Omental fat pad (tissue), 4 donors: ENCODE data around the gene CELF2. TPM values are rescaled to one million over a fixed set of nuclear protein-coding genes. Genes with fewer than 3 reads are reported as not detected.

Experiments
- ATAC-seq: fragments of 150-250 bp; one replicate; pipeline ENCODE4 v1.9.1; 2016; ENCODE audit warnings: mild to moderate bottlenecking, moderate library complexity; ENCODE audit not compliant: low FRiP score
- DNase-seq: peaks from one replicate; pipeline ENCODE4 v3.0.0-alpha.2; 2019; ENCODE audit warnings: low spot score
- total RNA-seq, 4 donors: library from RNA; depleted of rRNA; stranded (reverse); fragments of >200 nt; gene quantifications; one replicate each; pipeline ENCODE4 v1.1.0, GENCODE V29; 2016
- TF ChIP-seq, protein P1 (sequence below), 3 donors: fragments of 450-650 bp; IDR thresholded peaks; one replicate each; pipeline ENCODE4 v1.5.1; 2016 to 2017; ENCODE audit warnings: antibody characterized with exemption in 3 of 3, mild to moderate bottlenecking in 3 of 3, moderate library complexity in 2 of 3

Gene CELF2
- total RNA-seq, 4 donors from 2014 or later: 81.7 to 116 (median 104) TPM

DNA sequence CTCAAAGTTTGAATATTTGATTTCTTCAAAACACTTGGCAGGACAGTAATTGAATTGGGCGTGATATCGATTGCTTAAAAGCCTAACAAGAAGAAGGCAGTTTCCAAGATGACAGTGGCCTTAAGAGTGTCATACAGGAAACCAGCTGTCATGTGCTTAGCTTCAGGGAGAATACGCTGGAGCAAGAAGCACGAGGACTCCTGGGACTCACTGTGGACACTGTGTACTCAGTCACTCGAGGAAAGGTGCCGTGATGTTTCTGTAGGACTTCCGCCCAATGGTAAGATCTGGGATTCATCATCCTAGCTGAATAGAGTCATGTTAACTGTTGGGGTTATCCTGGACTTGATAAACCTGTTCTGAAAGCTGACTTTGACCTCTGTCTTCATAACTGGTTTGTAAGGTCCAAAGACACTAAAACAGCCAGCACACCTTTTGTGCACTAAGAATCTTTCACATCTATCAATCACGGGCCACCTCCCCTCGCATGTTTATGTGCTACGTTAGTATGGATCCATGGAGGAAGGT lies 113.5 kb downstream of the CELF2 start:
- ATAC-seq (no peak), DNase-seq (no peak)
- TF ChIP-seq, protein P1, sequence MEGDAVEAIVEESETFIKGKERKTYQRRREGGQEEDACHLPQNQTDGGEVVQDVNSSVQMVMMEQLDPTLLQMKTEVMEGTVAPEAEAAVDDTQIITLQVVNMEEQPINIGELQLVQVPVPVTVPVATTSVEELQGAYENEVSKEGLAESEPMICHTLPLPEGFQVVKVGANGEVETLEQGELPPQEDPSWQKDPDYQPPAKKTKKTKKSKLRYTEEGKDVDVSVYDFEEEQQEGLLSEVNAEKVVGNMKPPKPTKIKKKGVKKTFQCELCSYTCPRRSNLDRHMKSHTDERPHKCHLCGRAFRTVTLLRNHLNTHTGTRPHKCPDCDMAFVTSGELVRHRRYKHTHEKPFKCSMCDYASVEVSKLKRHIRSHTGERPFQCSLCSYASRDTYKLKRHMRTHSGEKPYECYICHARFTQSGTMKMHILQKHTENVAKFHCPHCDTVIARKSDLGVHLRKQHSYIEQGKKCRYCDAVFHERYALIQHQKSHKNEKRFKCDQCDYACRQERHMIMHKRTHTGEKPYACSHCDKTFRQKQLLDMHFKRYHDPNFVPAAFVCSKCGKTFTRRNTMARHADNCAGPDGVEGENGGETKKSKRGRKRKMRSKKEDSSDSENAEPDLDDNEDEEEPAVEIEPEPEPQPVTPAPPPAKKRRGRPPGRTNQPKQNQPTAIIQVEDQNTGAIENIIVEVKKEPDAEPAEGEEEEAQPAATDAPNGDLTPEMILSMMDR (IDR thresholded peaks at IDR 0.05): no peak

DNA sequence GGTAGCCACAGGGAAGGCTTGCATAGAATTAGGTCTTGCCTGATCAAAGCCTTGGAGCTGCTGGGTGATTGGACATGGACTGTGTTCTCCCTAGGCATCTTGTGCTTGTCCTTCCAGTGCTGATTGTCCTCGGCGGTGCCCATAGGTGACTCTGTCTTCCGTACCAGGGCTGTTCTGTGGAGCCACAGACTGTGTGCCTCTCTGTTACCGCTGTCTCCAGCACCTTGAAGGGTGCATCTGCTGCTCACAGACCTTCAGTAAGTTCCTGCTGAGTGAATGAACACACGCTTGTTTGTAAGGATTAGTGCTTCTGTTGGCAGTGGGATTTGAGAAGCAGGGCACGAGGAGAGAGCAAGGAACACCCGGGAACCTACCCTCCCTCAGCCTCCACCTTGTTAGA lies 116.7 kb downstream of the CELF2 start:
- TF ChIP-seq, protein P1 (IDR thresholded peaks at IDR 0.05): no peak
- no peak for ATAC-seq
- no peak for DNase-seq

DNA sequence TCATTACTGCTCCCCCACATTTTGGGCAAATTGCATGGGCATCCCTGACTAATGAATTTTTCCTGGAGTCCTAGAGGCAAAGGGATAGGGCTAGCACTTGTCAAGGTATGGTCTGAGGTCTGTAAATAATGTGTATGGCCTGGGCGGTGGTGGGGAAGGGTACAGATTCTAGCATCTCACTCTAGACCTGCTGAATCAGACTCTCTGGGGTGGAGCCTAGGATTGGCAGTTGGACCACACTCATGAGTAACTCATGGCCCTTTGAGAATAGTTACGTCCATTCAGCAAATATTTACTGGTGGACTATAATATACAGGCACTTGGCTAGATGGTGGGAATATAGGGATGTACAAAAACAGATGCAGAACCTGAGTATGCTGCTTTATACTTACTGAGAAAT lies 118.0 kb downstream of the CELF2 start:
- ATAC-seq (no peak), DNase-seq (no peak)
- TF ChIP-seq, protein P1 (IDR thresholded peaks at IDR 0.05): no peak

DNA sequence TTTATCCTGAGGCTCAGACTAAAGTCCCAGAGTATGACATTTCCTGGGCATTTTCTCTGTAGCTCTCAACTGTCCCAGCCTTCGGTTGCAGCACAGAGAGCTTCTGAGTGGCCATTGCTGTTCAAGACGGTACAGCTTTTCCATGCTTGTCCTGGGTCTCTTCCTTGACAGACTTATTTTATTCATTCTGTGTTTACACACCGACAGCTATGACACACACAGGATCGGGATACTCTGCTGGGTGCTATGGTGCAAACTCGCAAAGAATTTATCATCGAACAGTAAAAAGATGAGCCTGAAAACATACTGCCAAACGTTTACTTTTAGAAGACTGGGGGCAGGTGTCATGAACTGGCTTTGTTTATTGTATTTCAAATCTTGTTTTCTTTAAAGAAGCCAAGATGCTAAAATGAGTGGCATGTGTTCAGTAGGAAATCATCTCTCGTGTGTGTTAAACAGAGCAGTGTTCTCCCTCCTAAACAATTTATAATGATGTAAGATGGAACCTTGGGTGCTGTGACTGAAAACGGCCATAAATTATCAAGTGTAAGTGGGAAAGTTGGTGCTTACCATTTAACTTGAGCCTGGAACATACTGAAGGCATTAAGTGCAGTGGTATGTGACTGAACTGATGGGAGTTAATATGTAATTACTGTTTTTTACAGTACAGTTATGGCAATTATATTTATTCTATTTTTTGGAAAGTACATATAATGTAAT lies 120.8 kb downstream of the CELF2 start:
- ATAC-seq: no peak
- DNase-seq: no peak
- TF ChIP-seq, protein P1 (IDR thresholded peaks at IDR 0.05): no peak

DNA sequence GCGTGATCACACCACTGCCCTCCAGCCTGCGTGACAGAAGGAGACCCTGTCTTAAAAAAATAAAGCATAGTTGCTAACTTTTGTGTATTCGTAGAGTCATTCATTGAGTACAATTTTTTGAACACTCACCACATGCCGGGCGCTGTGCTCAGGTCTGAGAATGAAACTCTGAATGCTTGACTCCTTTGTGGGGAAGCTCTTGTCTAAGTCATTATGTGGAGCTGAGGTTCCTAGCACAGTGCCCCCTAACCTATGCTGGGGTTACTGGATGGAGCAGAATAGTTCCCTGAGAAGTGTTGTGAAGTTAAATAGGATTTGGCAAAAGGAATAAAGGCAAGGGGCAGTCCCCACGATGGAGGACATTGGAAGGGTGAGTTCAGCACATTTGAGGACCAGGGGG lies 123.3 kb downstream of the CELF2 start:
- TF ChIP-seq, protein P1 (IDR thresholded peaks at IDR 0.05): no peak
- DNase-seq: no peak
- ATAC-seq: no peak

DNA sequence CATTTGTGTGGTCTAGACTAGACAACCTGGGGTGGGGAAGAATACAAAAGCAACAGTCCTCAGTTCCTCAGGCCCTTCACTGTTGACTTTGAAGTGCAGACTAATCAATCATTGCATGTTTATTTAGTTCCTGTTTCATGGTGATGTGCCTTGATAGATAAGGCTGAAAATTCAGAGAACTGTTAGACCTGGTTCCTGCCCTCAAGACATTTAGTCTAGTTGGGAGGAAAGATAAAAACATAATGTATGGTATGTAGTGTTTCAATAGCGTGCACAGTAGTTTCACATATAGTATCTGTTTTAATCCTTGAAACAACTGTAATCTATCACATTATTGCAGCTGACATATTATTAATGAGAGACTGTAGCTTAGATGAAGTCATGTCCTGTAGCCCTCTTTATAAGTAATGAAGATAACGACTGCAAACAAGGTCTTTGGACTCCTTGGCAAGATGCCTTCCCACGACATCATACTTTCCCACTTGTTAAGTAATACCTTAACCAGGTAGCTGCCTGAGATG lies 124.0 kb downstream of the CELF2 start:
- no peak for ATAC-seq
- TF ChIP-seq, protein P1 (IDR thresholded peaks at IDR 0.05): no peak
- DNase-seq: no peak

DNA sequence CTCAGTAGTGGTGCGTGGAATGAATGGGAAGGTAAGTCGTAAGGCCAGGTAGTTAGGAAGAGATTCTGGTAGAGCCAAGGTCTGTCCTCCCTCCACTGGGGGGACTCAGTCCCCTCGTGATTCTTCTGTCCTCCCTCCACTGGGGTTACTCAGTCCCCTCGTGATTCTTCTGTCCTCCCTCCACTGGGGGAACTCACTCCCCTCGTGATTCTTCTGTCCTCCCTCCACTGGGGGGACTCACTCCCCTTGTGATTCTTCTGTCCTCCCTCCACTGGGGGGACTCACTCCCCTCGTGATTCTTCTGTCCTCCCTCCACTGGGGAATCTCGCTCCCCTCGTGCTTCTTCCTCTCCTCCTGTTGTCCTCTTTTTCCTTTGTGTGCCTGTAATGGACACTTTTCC lies 125.1 kb downstream of the CELF2 start:
- TF ChIP-seq, protein P1 (IDR thresholded peaks at IDR 0.05): no peak
- DNase-seq (no peak), ATAC-seq (no peak)
